Heart right ventricle (tissue), 16 donors: ENCODE measurements around the gene PCSK6. TPM values are rescaled to one million over a fixed set of nuclear protein-coding genes. Genes with fewer than 3 reads are reported as not detected.
A peak's percentile ranks its signal among the peaks of the same experiment; 100 is the strongest.
"Not testable (repeated sequence)": the region's sequence is repeated elsewhere in the genome, so short reads cannot be mapped to it uniquely, and the experiment has no call there.

ENCODE experiments used
- ATAC-seq, 8 donors: fragments of 200-7000 bp; cut with Tn5 transposase; one replicate each; pipeline ENCODE4 v1.9.1; 2020; ENCODE audit warnings: mild to moderate bottlenecking in 8 of 8, moderate library complexity in 8 of 8, moderate number of reproducible peaks in 1 of 8
- DNase-seq, 2 donors: peaks; one replicate each; pipeline ENCODE4 v3.0.0-alpha.2; 2020
- H3K27ac ChIP-seq, 10 donors: fragments of 200-600 bp; sonication (generic) in 2 of 10; one replicate each; pipeline versions ENCODE4 v1.5.0 to v1.8.0; 2020 to 2022; ENCODE audit warnings: mild to moderate bottlenecking in 3 of 10
- H3K27me3 ChIP-seq, 7 donors: fragments of 200-600 bp; one replicate each; pipeline ENCODE4 v1.8.0; 2021 to 2022; ENCODE audit warnings: mild to moderate bottlenecking in 2 of 7
- H3K36me3 ChIP-seq, 9 donors: fragments of 200-600 bp; sonication (generic) in 1 of 9; one replicate each; pipeline versions ENCODE4 v1.5.0 to v1.8.0; 2020 to 2022; ENCODE audit warnings: mild to moderate bottlenecking in 2 of 9
- H3K4me1 ChIP-seq, 9 donors: fragments of 200-600 bp; sonication (generic) in 1 of 9; one replicate each; pipeline versions ENCODE4 v1.5.0 to v1.8.0; 2020 to 2022; ENCODE audit warnings: mild to moderate bottlenecking in 4 of 9
- H3K4me3 ChIP-seq, 10 donors: fragments of 200-600 bp; sonication (generic) in 2 of 10; one replicate each; pipeline versions ENCODE4 v1.5.0 to v1.8.0; 2020 to 2022; ENCODE audit warnings: mild to moderate bottlenecking in 7 of 10, moderate library complexity in 2 of 10
- H3K9me3 ChIP-seq, 11 donors: fragments of 200-600 bp in 10 of 11; sonication (generic) in 2 of 11; one replicate each; pipeline versions ENCODE4 v1.5.0 to v1.8.0; 2013 to 2022; ENCODE audit warnings: mild to moderate bottlenecking in 2 of 11, control low read depth in 1 of 11, moderate library complexity in 1 of 11
- WGBS, 2 donors: extraction: QIAGEN DNeasy Blood & Tissue Kit; methylation state at CpG; one replicate each; pipeline ENCODE4 v1.1.7; 2013; ENCODE audit warnings: inconsistent platforms in 1 of 2; 5-methylcytosine and 5-hydroxymethylcytosine counted together
- intact Hi-C, 10 donors: fragments of 100-400 bp; cut with DNase I; formaldehyde crosslinking; loops; one replicate each; pipeline versions ENCODE4 v1.11.1 to v1.14.2; 2022
- polyA plus RNA-seq, 2 donors: library from polyadenylated mRNA; stranded (reverse); fragments of 200-250 nt; gene quantifications; one replicate each; pipeline ENCODE4 v1.2.3, GENCODE V29; 2013
- total RNA-seq, 10 donors: library from RNA; stranded (reverse); fragmentation: NEBNext Ultra II Directional in 3 of 10; extraction: Animal tissue kit (Norgen Biotek cat#: 25700) in 3 of 10; gene quantifications; one replicate each; pipeline versions ENCODE4 v1.2.1 to v1.2.4, GENCODE V29; 2021 to 2023
- TF ChIP-seq, protein P1 (sequence below), 9 donors: fragments of 200-600 bp; sonication (generic) in 2 of 9; IDR thresholded peaks; one replicate each; pipeline versions ENCODE4 v1.5.0 to v1.8.0; 2021 to 2022; ENCODE audit warnings: antibody characterized with exemption in 9 of 9, mild to moderate bottlenecking in 5 of 9, moderate library complexity in 1 of 9
- donor health status: Arrhythmogenic right ventricular cardiomyopathy.
- donor health status: ischemic (EF 13 %, LVEDD 7.1; RV severe dilation, severe dysfunction).
- donor health status: healthy with polysubstance abuse.
- donor health status: DM: no; HTN: yes; CAD: no.
- donor health status: DM: no; HTN: no; CAD: no.
- donor health status: ischemic (EF 25% LVEDD 6.9; RV normal size, moderate dysfunction).
- donor health status: ischemic (EF 25% LVEDD 5.7; RV mildly dilated, moderate dysfunction).
- donor health status: healthy.
- donor health status: DM: yes; HTN: yes; CAD: no.
- donor health status: Ischemic cardiomyopathy.
- donor health status: ischemic (EF 35%, LVEDD 5.7; RV mildly dilated, moderate dysfunction).
- donor health status: nonischemic (EF 11% LVEDD 7.7; RV severe dilation, severe dysfunction).
- donor health status: DM: yes; HTN: yes; CAD: no.
- donor health status: PGD.
- donor health status: ischemic (EF 29% LVEDD 5.4; RV normal size, mild dysfunction).
- donor health status: nonischemic (EF 23%, LVEDD 6.1; RV moderate dilation, normal function).

Gene PCSK6
- total and polyA plus RNA-seq, 12 donors, result 4.6 to 34.0 (median 21.7) TPM

DNA sequence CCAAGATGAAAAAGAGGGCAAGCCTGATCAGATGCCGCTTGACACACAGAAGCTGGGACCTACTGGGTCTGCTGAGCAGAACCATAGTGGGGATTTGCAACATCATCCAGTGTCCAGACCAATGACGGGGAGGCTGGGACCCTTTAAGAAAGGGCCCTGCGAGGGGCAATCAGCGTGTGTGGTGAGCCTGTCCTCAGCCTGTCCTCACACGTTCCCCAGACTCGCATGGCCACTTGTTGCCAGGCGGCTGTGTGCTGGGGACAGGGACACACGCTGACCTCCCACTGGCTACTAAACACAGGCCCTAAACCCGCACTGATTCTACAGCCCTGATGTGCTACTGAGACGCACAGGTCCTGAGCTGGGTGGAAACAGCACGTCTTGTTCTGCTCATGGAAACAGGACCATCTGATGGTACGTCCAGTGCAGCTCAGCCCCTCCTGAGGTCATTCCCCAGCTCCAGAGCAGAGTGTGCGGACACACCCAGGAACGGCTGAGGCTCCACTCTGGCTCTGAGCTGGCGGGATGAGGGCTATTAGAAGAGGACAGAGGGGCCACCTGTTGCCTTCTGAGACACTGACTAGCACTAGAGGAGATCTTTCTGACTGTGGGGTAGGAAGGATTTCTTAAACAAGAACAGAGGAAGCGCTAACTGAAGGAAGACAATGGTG, 24.4 kb downstream of the PCSK6 start:
- Histone ChIP-seq H3K27me3 (peaks cover 0 to 3% (median 0%) of the 10 kb centered on the region in 7 donors), H3K36me3 (no peaks in the 10 kb centered on the region), H3K4me3 (no peak overlapping the region), H3K27ac (peak overlapping the region in 1 of 10 donors; percentile 38), H3K9me3 (peaks cover 0 to 6% (median 0%) of the 10 kb centered on the region in 11 donors), H3K4me1 (peaks cover 0 to 18% (median 12%) of the 10 kb centered on the region in 9 donors)
- WGBS, 2 donors, result 86 to 87% methylated on average over 16 of the region's 16 CpGs
- TF ChIP-seq, protein P1, sequence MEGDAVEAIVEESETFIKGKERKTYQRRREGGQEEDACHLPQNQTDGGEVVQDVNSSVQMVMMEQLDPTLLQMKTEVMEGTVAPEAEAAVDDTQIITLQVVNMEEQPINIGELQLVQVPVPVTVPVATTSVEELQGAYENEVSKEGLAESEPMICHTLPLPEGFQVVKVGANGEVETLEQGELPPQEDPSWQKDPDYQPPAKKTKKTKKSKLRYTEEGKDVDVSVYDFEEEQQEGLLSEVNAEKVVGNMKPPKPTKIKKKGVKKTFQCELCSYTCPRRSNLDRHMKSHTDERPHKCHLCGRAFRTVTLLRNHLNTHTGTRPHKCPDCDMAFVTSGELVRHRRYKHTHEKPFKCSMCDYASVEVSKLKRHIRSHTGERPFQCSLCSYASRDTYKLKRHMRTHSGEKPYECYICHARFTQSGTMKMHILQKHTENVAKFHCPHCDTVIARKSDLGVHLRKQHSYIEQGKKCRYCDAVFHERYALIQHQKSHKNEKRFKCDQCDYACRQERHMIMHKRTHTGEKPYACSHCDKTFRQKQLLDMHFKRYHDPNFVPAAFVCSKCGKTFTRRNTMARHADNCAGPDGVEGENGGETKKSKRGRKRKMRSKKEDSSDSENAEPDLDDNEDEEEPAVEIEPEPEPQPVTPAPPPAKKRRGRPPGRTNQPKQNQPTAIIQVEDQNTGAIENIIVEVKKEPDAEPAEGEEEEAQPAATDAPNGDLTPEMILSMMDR (IDR thresholded peaks at IDR 0.05), result no peak
- intact Hi-C loops, result no loop called here
- DNase-seq (no peak), ATAC-seq (peak in 2 of 8 donors; percentile 15)

DNA sequence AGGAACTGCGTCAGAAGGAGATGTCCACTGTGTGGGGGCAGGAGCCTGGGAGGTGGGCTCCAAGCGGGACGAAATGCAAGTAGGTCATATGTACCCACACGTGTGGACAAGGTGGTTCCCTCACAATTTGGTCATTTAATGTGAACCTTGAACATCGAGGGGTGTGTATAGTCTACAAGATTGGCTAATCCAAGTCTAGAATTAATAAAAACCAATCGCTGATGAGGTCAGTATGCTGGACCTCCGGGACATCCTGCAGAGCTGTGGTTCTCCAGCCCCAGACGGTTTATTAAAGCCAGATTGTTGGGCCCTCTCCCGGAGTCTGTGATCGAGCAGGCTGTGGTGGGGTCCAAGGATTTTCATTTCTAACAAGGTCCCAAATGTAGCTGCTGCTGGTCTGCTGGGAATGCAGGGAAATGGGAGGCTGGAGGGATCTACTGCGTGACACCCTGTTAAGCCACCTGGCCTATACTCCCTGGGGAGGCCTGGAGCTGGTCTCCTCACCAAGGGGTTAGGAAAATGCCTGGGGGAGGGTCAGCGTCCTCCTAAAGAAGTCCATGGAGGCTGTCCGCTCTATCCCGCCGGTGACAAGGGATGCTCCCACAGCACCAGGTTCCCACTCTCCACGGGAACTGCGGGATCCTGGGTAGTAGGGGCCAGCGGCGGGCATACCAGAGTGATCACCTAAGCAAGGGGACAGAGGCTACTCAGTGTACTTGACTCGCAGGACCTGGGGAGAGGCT, 25.1 kb downstream of the PCSK6 start:
- TF ChIP-seq, protein P1 (IDR thresholded peaks at IDR 0.05), result no peak
- no peaks in the 10 kb centered on the region for H3K36me3 ChIP-seq
- intact Hi-C loops, result no loop called here
- 84 to 87% methylated on average over 20 of the region's 20 CpGs for WGBS, 2 donors
- peaks cover 0 to 12% (median 8%) of the 10 kb centered on the region in 9 donors for H3K4me1 ChIP-seq
- H3K27me3 ChIP-seq, result peaks cover 0 to 3% (median 0%) of the 10 kb centered on the region in 7 donors
- DNase-seq, result no peak
- H3K4me3 ChIP-seq, result no peak overlapping the region
- ATAC-seq, result peak in 5 of 8 donors; percentile 15 to 63 (median 37)
- peaks cover 0 to 6% (median 0%) of the 10 kb centered on the region in 11 donors for H3K9me3 ChIP-seq
- H3K27ac ChIP-seq, result peak overlapping the region in 2 of 10 donors; percentile 26 to 38

DNA sequence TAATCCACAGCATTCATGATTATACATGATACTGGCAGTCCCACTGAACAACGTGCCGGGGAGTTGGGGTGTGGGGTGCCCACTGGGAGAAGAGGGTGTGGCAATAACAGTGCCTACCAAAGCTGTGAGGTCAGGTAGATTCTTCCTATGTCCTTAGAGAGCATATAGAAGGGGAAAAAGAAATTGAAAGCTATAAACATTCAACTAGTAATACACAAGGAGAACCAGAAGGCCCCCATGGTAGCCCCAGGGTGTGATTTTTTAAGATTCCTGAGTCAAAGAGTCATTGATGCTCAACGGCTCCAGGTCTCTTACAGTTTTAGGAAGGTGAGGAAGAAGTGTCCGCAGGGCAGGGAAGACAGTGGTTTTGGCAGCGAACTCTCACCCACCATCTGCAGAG, 25.8 kb downstream of the PCSK6 start:
- intact Hi-C loops, H3K4me3 ChIP-seq, H3K36me3 ChIP-seq, H3K9me3 ChIP-seq, ATAC-seq, DNase-seq, H3K27me3 ChIP-seq: not testable (repeated sequence)
- 86 to 87% methylated on average over 5 of the region's 5 CpGs for WGBS, 2 donors
- peaks cover 0 to 10% (median 6%) of the 10 kb centered on the region in 9 donors for H3K4me1 ChIP-seq
- peak overlapping the region in 1 of 10 donors; percentile 38 for H3K27ac ChIP-seq

DNA sequence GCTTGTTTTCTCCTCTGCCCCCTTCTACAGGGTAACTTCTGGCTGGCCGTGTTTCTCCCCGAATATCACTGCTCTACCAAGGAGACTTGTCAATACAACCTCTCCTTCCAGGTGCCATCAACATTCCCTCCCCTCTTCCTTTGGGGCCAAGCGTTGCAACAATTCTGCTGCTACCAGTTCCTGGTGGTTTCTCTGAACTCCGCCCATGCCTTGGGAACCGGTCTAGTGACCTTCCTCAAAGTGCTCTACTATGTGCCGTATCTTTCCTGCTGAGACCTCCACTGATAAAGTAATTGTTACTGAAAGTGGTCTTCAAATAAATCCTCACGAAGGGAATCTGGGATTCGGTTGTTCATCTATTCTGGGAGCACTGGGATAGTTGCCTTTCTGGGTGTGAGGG, 26.2 kb downstream of the PCSK6 start:
- intact Hi-C loops, result no loop called here
- no peak overlapping the region for H3K27ac ChIP-seq
- peaks cover 0 to 11% (median 7%) of the 10 kb centered on the region in 9 donors for H3K4me1 ChIP-seq
- peaks cover 0 to 6% (median 0%) of the 10 kb centered on the region in 11 donors for H3K9me3 ChIP-seq
- no peak for ATAC-seq
- no peak overlapping the region for H3K4me3 ChIP-seq
- no peaks in the 10 kb centered on the region for H3K36me3 ChIP-seq
- DNase-seq, result no peak
- TF ChIP-seq, protein P1 (IDR thresholded peaks at IDR 0.05), result no peak
- peaks cover 0 to 3% (median 0%) of the 10 kb centered on the region in 7 donors for H3K27me3 ChIP-seq
- WGBS, 2 donors, result 62 to 65% methylated on average over 8 of the region's 8 CpGs
